ENCODE results near the gene DDR2. TPM values are rescaled to one million over a fixed set of nuclear protein-coding genes. Genes with fewer than 3 reads are reported as not detected.

The DDR2 gene
- total RNA-seq, 2 experiments from 2014 or later, result 0.19 TPM; not detected in 1

GRCh38 chr1:162605225-162605927 is 26.9 kb upstream of the DDR2 start:
- H3K79me2 ChIP-seq (ENCODE audit: insufficient read depth, low read depth, low read length), result no peaks in the 10 kb centered on the region
- no peak overlapping the region for H2AFZ ChIP-seq (ENCODE audit: low read length)
- TF ChIP-seq CTCF (conservative IDR thresholded peaks at IDR 0.05; ENCODE audit: low read length) (no peak), EZH2phosphoT487 (IDR thresholded peaks at IDR 0.05; ENCODE audit: borderline replicate concordance, low read depth, low read length) (no peak)
- H3K4me1 ChIP-seq (ENCODE audit: insufficient read depth, low read length, poor library complexity, severe bottlenecking), result no peaks in the 10 kb centered on the region
- H3K9me3 ChIP-seq (ENCODE audit: low read length), result no peaks in the 10 kb centered on the region
- ChIA-PET POLR2A (interaction anchor here (0.7 kb wide), 1 partner anchor 107 kb away, joined by 4 read pairs; no protein-coding TSS in a partner anchor), CTCF (ENCODE audit: unreplicated experiment) (no interaction called here)
- H3K4me3 ChIP-seq (ENCODE audit: low read depth, low read length, poor library complexity, severe bottlenecking), result no peak overlapping the region
- no peak for DNase-seq (ENCODE audit: low spot score)
- no peak overlapping the region for H3K27ac ChIP-seq (ENCODE audit: low read depth, low read length, poor library complexity, severe bottlenecking)
- no peaks in the 10 kb centered on the region for H4K20me1 ChIP-seq (ENCODE audit: insufficient read depth, low read length)
- H3K4me2 ChIP-seq (ENCODE audit: low read length), result no peak overlapping the region
- H3K9me2 ChIP-seq (ENCODE audit: insufficient read depth, low read length), result no peaks in the 10 kb centered on the region
- intact Hi-C loops (cut with micrococcal nuclease; ENCODE audit: unreplicated experiment), result no loop called here
- no TSS peak for BruUV-seq (replicated peaks)
- H3K36me3 ChIP-seq (ENCODE audit: insufficient read depth, low read length), result peaks cover 17% of the 10 kb centered on the region

GRCh38 chr1:162609306-162609705 is 23.0 kb upstream of the DDR2 start:
- Histone ChIP-seq H3K27ac (ENCODE audit: low read depth, low read length, poor library complexity, severe bottlenecking) (no peak overlapping the region), H3K4me2 (ENCODE audit: low read length) (no peak overlapping the region), H3K9me3 (ENCODE audit: low read length) (no peaks in the 10 kb centered on the region), H2AFZ (ENCODE audit: low read length) (no peak overlapping the region), H4K20me1 (ENCODE audit: insufficient read depth, low read length) (no peaks in the 10 kb centered on the region), H3K4me1 (ENCODE audit: insufficient read depth, low read length, poor library complexity, severe bottlenecking) (no peaks in the 10 kb centered on the region), H3K36me3 (ENCODE audit: insufficient read depth, low read length) (no peaks in the 10 kb centered on the region), H3K79me2 (ENCODE audit: insufficient read depth, low read depth, low read length) (no peaks in the 10 kb centered on the region), H3K4me3 (ENCODE audit: low read depth, low read length, poor library complexity, severe bottlenecking) (no peak overlapping the region), H3K9me2 (ENCODE audit: insufficient read depth, low read length) (no peaks in the 10 kb centered on the region)
- POLR2A ChIA-PET, result interaction anchor here (0.7 kb wide), 1 partner anchor 24 kb away, joined by 3 read pairs; no protein-coding TSS in a partner anchor
- TF ChIP-seq CTCF (conservative IDR thresholded peaks at IDR 0.05; ENCODE audit: low read length) (no peak), EZH2phosphoT487 (IDR thresholded peaks at IDR 0.05; ENCODE audit: borderline replicate concordance, low read depth, low read length) (no peak)
- BruUV-seq (replicated peaks), result no TSS peak
- DNase-seq (ENCODE audit: low spot score), result no peak
- CTCF ChIA-PET (ENCODE audit: unreplicated experiment), result no interaction called here
- intact Hi-C loops (cut with micrococcal nuclease; ENCODE audit: unreplicated experiment), result no loop called here

Data from OCI-LY7 (cell line).